ENCODE data around the gene PSMA8.
"Not testable (repeated sequence)": the region's sequence is repeated elsewhere in the genome, so short reads cannot be mapped to it uniquely, and the experiment has no call there.

PSMA8 gene

GRCh38 chr18:26196605-26197004, 62.9 kb downstream of the PSMA8 start:
- Mint-ChIP-seq H3K4me3 (no peak overlapping the region), H3K4me1 (peaks cover 4% of the 10 kb centered on the region), H3K27me3 (peaks cover 4% of the 10 kb centered on the region), H3K36me3 (no peaks in the 10 kb centered on the region), H3K9me3 (no peaks in the 10 kb centered on the region), H3K27ac (no peak overlapping the region)
- DNase-seq = no peak
- CTCF ChIA-PET = no interaction called here

GRCh38 chr18:26202001-26202400, 68.3 kb downstream of the PSMA8 start:
- H3K27ac Mint-ChIP-seq, H3K36me3 Mint-ChIP-seq, H3K9me3 Mint-ChIP-seq, CTCF ChIA-PET, H3K27me3 Mint-ChIP-seq, H3K4me3 Mint-ChIP-seq, DNase-seq, H3K4me1 Mint-ChIP-seq: not testable (repeated sequence)

GRCh38 chr18:26205318-26205717, 71.6 kb downstream of the PSMA8 start:
- Mint-ChIP-seq H3K4me1 (no peaks in the 10 kb centered on the region), H3K27ac (no peak overlapping the region), H3K27me3 (peaks cover 6% of the 10 kb centered on the region), H3K9me3 (no peaks in the 10 kb centered on the region), H3K36me3 (no peaks in the 10 kb centered on the region), H3K4me3 (no peak overlapping the region)
- no peak for DNase-seq
- CTCF ChIA-PET = no interaction called here

- Mint-ChIP-seq H3K36me3 (no peaks in the 10 kb centered on the region), H3K4me1 (no peaks in the 10 kb centered on the region), H3K27me3 (peaks cover 6% of the 10 kb centered on the region), H3K9me3 (no peaks in the 10 kb centered on the region), H3K4me3 (no peak overlapping the region), H3K27ac (no peak overlapping the region)
- CTCF ChIA-PET = no interaction called here
- DNase-seq = no peak
These were observed 72.8 kb downstream of the PSMA8 start for GRCh38 chr18:26206488-26206887.

GRCh38 chr18:26207937-26208336, 74.3 kb downstream of the PSMA8 start:
- no peaks in the 10 kb centered on the region for H3K4me1 Mint-ChIP-seq
- peaks cover 6% of the 10 kb centered on the region for H3K27me3 Mint-ChIP-seq
- H3K9me3 Mint-ChIP-seq = no peaks in the 10 kb centered on the region
- no peak overlapping the region for H3K27ac Mint-ChIP-seq
- CTCF ChIA-PET = no interaction called here
- H3K36me3 Mint-ChIP-seq = no peaks in the 10 kb centered on the region
- no peak for DNase-seq
- no peak overlapping the region for H3K4me3 Mint-ChIP-seq

- H3K27me3 Mint-ChIP-seq = peaks cover 6% of the 10 kb centered on the region
- CTCF ChIA-PET = no interaction called here
- no peak for DNase-seq
These were observed 75.3 kb downstream of the PSMA8 start for GRCh38 chr18:26208977-26209376.

GRCh38 chr18:26210147-26210546, 76.5 kb downstream of the PSMA8 start:
- CTCF ChIA-PET = interaction anchor here (1.2 kb wide), 1 partner anchor 17 kb away, joined by 4 read pairs; no protein-coding TSS in a partner anchor
- Mint-ChIP-seq H3K27ac (no peak overlapping the region), H3K27me3 (peaks cover 5% of the 10 kb centered on the region), H3K4me1 (peaks cover 11% of the 10 kb centered on the region), H3K4me3 (no peak overlapping the region), H3K9me3 (no peaks in the 10 kb centered on the region), H3K36me3 (no peaks in the 10 kb centered on the region)
- no peak for DNase-seq

More at GRCh38 chr18:26208977-26209376, 75.3 kb downstream of the PSMA8 start:
- Mint-ChIP-seq H3K36me3 (no peaks in the 10 kb centered on the region), H3K4me1 (no peaks in the 10 kb centered on the region), H3K4me3 (no peak overlapping the region), H3K9me3 (no peaks in the 10 kb centered on the region), H3K27ac (no peak overlapping the region)

GRCh38 chr18:26215247-26215970, 81.7 kb downstream of the PSMA8 start:
- H3K27me3 Mint-ChIP-seq = no peaks in the 10 kb centered on the region
- peaks cover 27% of the 10 kb centered on the region for H3K4me1 Mint-ChIP-seq
- H3K36me3 Mint-ChIP-seq = no peaks in the 10 kb centered on the region
- no peaks in the 10 kb centered on the region for H3K9me3 Mint-ChIP-seq
- DNase-seq = peak; percentile 71
- CTCF ChIA-PET = interaction anchor here (0.7 to 1.5 kb wide), 2 partner anchors 10 to 124 kb away, joined by 5 to 9 read pairs; partner anchors contain the start of gene TAF4B
- H3K4me3 Mint-ChIP-seq = peak overlapping the region; percentile 33
- peak overlapping the region; percentile 89 for H3K27ac Mint-ChIP-seq

- peaks cover 10% of the 10 kb centered on the region for H3K27me3 Mint-ChIP-seq
- peaks cover 3% of the 10 kb centered on the region for H3K36me3 Mint-ChIP-seq
- DNase-seq = no peak
- CTCF ChIA-PET = interaction anchor here (2.6 kb wide), 1 partner anchor 10 kb away, joined by 9 read pairs; no protein-coding TSS in a partner anchor
- no peaks in the 10 kb centered on the region for H3K9me3 Mint-ChIP-seq
- peak overlapping the region; percentile 96 for H3K4me3 Mint-ChIP-seq
- no peak overlapping the region for H3K27ac Mint-ChIP-seq
- H3K4me1 Mint-ChIP-seq = peaks cover 38% of the 10 kb centered on the region
These were observed 91.5 kb downstream of the PSMA8 start for GRCh38 chr18:26225022-26225693.

- Mint-ChIP-seq H3K27me3 (peaks cover 10% of the 10 kb centered on the region), H3K9me3 (no peaks in the 10 kb centered on the region), H3K27ac (peak overlapping the region; percentile 96), H3K4me1 (peaks cover 43% of the 10 kb centered on the region), H3K36me3 (peaks cover 8% of the 10 kb centered on the region), H3K4me3 (peak overlapping the region; percentile 96)
- CTCF ChIA-PET = interaction anchor here (2.6 kb wide), 1 partner anchor 10 kb away, joined by 9 read pairs; no protein-coding TSS in a partner anchor
- no peak for DNase-seq
These were observed 92.2 kb downstream of the PSMA8 start for GRCh38 chr18:26225915-26226228.

- H3K36me3 Mint-ChIP-seq = peaks cover 8% of the 10 kb centered on the region
- H3K27ac Mint-ChIP-seq = peak within 1 kb of the TSS; percentile 96
- H3K4me1 Mint-ChIP-seq = peaks cover 43% of the 10 kb centered on the region
- peaks cover under 1% of the 10 kb centered on the region for H3K9me3 Mint-ChIP-seq
- CTCF ChIA-PET = interaction anchor here (2.6 kb wide), 1 partner anchor 11 kb away, joined by 9 read pairs; no protein-coding TSS in a partner anchor
- H3K27me3 Mint-ChIP-seq = peaks cover 10% of the 10 kb centered on the region
- DNase-seq = peak; percentile 94
- peak within 1 kb of the TSS; percentile 96 for H3K4me3 Mint-ChIP-seq
These were observed 92.8 kb downstream of the PSMA8 start, which contains the start of gene TAF4B for GRCh38 chr18:26226229-26227050. TSS of gene TAF4B (plus strand) at chr18:26226445. CDS start at chr18:26226934, 489 bp downstream.

- Mint-ChIP-seq H3K4me1 (peaks cover 43% of the 10 kb centered on the region), H3K9me3 (peaks cover 2% of the 10 kb centered on the region), H3K27me3 (peaks cover 10% of the 10 kb centered on the region), H3K4me3 (peak overlapping the region; percentile 96), H3K27ac (peak overlapping the region; percentile 96), H3K36me3 (peaks cover 13% of the 10 kb centered on the region)
- DNase-seq = no peak
- CTCF ChIA-PET = no interaction called here
These were observed 93.5 kb downstream of the PSMA8 start for GRCh38 chr18:26227051-26227670.

- peaks cover 45% of the 10 kb centered on the region for H3K4me1 Mint-ChIP-seq
- H3K27ac Mint-ChIP-seq = no peak overlapping the region
These were observed 95.0 kb downstream of the PSMA8 start for GRCh38 chr18:26228562-26229260.

More at GRCh38 chr18:26228562-26229260, 95.0 kb downstream of the PSMA8 start:
- no peak for DNase-seq
- CTCF ChIA-PET = no interaction called here
- Mint-ChIP-seq H3K27me3 (peaks cover 8% of the 10 kb centered on the region), H3K9me3 (peaks cover 2% of the 10 kb centered on the region), H3K4me3 (peak overlapping the region; percentile 96), H3K36me3 (peaks cover 16% of the 10 kb centered on the region)
